ENCODE measurements around the gene ZNF148. TPM values are rescaled to one million over a fixed set of nuclear protein-coding genes. Genes with fewer than 3 reads are reported as not detected.

The ZNF148 gene
- total RNA-seq, 2 experiments from 2014 or later = 30.9 to 34.0 TPM

GRCh38 chr3:125325746-125326145 lies 49.4 kb downstream of the ZNF148 start:
- Mint-ChIP-seq H3K9me3 (peaks cover 2% of the 10 kb centered on the region), H3K4me3 (no peak overlapping the region), H3K27me3 (no peaks in the 10 kb centered on the region), H3K4me1 (ENCODE audit: low read depth) (peaks cover 4% of the 10 kb centered on the region), H3K27ac (no peak overlapping the region), H3K36me3 (ENCODE audit: low read depth) (peaks cover 79% of the 10 kb centered on the region)
- H3K27me3 ChIP-seq (ENCODE audit: control insufficient read depth in 1 of 2, insufficient read depth in 2 of 2, low read length in 2 of 2) = no peaks in the 10 kb centered on the region
- H3K9me3 ChIP-seq (ENCODE audit: control insufficient read depth in 1 of 2, insufficient read depth in 1 of 2, low read length in 2 of 2) = peaks cover 4 to 11% of the 10 kb centered on the region in 2 experiments
- H3K4me3 ChIP-seq (ENCODE audit: low read length) = no peak overlapping the region
- CTCF ChIA-PET = no interaction called here
- no peaks in the 10 kb centered on the region for H3K4me1 ChIP-seq (ENCODE audit: insufficient read depth, low read length)
- POLR2A ChIA-PET = no interaction called here
- peaks cover 32% of the 10 kb centered on the region for H3K36me3 ChIP-seq (ENCODE audit: insufficient read depth, low read length)
- no peak for ATAC-seq (ENCODE audit: poor library complexity)
- intact Hi-C loops (cut with DNase I, micrococcal nuclease) = no loop called here
- H3K27ac ChIP-seq (ENCODE audit: low read depth in 1 of 2, low read length in 2 of 2) = no peak overlapping the region
- DNase-seq = no peak
- TF ChIP-seq, protein P1, sequence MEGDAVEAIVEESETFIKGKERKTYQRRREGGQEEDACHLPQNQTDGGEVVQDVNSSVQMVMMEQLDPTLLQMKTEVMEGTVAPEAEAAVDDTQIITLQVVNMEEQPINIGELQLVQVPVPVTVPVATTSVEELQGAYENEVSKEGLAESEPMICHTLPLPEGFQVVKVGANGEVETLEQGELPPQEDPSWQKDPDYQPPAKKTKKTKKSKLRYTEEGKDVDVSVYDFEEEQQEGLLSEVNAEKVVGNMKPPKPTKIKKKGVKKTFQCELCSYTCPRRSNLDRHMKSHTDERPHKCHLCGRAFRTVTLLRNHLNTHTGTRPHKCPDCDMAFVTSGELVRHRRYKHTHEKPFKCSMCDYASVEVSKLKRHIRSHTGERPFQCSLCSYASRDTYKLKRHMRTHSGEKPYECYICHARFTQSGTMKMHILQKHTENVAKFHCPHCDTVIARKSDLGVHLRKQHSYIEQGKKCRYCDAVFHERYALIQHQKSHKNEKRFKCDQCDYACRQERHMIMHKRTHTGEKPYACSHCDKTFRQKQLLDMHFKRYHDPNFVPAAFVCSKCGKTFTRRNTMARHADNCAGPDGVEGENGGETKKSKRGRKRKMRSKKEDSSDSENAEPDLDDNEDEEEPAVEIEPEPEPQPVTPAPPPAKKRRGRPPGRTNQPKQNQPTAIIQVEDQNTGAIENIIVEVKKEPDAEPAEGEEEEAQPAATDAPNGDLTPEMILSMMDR (IDR thresholded peaks at IDR 0.05) = no peak

GRCh38 chr3:125324341-125324740 lies 50.8 kb downstream of the ZNF148 start:
- Mint-ChIP-seq H3K9me3 (peaks cover 2% of the 10 kb centered on the region), H3K4me3 (no peak overlapping the region), H3K27ac (no peak overlapping the region), H3K36me3 (ENCODE audit: low read depth) (peaks cover 76% of the 10 kb centered on the region), H3K4me1 (ENCODE audit: low read depth) (peaks cover 9% of the 10 kb centered on the region), H3K27me3 (no peaks in the 10 kb centered on the region)
- DNase-seq (no peak), ATAC-seq (ENCODE audit: poor library complexity) (no peak)
- POLR2A ChIA-PET = no interaction called here
- H3K27me3 ChIP-seq (ENCODE audit: control insufficient read depth in 1 of 2, insufficient read depth in 2 of 2, low read length in 2 of 2) = no peaks in the 10 kb centered on the region
- intact Hi-C loops (cut with DNase I, micrococcal nuclease) = no loop called here
- no peak overlapping the region for H3K4me3 ChIP-seq (ENCODE audit: low read length)
- H3K36me3 ChIP-seq (ENCODE audit: insufficient read depth, low read length) = peaks cover 26% of the 10 kb centered on the region
- TF ChIP-seq, protein P1 (IDR thresholded peaks at IDR 0.05) = no peak
- H3K27ac ChIP-seq (ENCODE audit: low read depth in 1 of 2, low read length in 2 of 2) = no peak overlapping the region
- CTCF ChIA-PET = no interaction called here
- peaks cover 4 to 11% of the 10 kb centered on the region in 2 experiments for H3K9me3 ChIP-seq (ENCODE audit: control insufficient read depth in 1 of 2, insufficient read depth in 1 of 2, low read length in 2 of 2)
- no peaks in the 10 kb centered on the region for H3K4me1 ChIP-seq (ENCODE audit: insufficient read depth, low read length)

- ChIA-PET CTCF (no interaction called here), POLR2A (no interaction called here)
- no peak for DNase-seq
- H3K4me1 Mint-ChIP-seq (ENCODE audit: low read depth) = peaks cover 11% of the 10 kb centered on the region
- peaks cover 2% of the 10 kb centered on the region for H3K9me3 Mint-ChIP-seq
- H3K36me3 Mint-ChIP-seq (ENCODE audit: low read depth) = peaks cover 69% of the 10 kb centered on the region
- ATAC-seq (ENCODE audit: poor library complexity) = no peak
- TF ChIP-seq, protein P1 (IDR thresholded peaks at IDR 0.05) = no peak
- no peaks in the 10 kb centered on the region for H3K27me3 Mint-ChIP-seq
- Histone ChIP-seq H3K36me3 (ENCODE audit: insufficient read depth, low read length) (peaks cover 28% of the 10 kb centered on the region), H3K4me1 (ENCODE audit: insufficient read depth, low read length) (no peaks in the 10 kb centered on the region), H3K9me3 (ENCODE audit: control insufficient read depth in 1 of 2, insufficient read depth in 1 of 2, low read length in 2 of 2) (peaks cover 4 to 11% of the 10 kb centered on the region in 2 experiments), H3K27ac (ENCODE audit: low read depth in 1 of 2, low read length in 2 of 2) (no peak overlapping the region), H3K27me3 (ENCODE audit: control insufficient read depth in 1 of 2, insufficient read depth in 2 of 2, low read length in 2 of 2) (no peaks in the 10 kb centered on the region), H3K4me3 (ENCODE audit: low read length) (no peak overlapping the region)
- no peak overlapping the region for H3K4me3 Mint-ChIP-seq
- intact Hi-C loops (cut with DNase I, micrococcal nuclease) = no loop called here
- H3K27ac Mint-ChIP-seq = no peak overlapping the region
Measured at GRCh38 chr3:125322917-125323316, 52.2 kb downstream of the ZNF148 start.

All from CD4-positive, alpha-beta T cell (primary cell).